Stimulated activated CD8-positive, alpha-beta memory T cell treated with anti-CD3 and anti-CD28 coated beads, Interleukin-7, amount 100 ng/mL, for 4 hours (primary cell): Measurements from ENCODE around the gene TSHB.
"Not testable (repeated sequence)": the region's sequence is repeated elsewhere in the genome, so short reads cannot be mapped to it uniquely, and the experiment has no call there.

Experiments used
- DNase-seq, 2 donors: peaks; one replicate each; pipeline ENCODE4 v3.0.0-alpha.2; 2020; ENCODE audit warnings: low read depth in 2 of 2

Gene TSHB

GRCh38 chr1:115029526-115029925 is at the start of gene TSHB:
TSS of gene TSHB (plus strand) at chr1:115029826. CDS start at chr1:115033363, 3,537 bp downstream.
- DNase-seq = no peak

GRCh38 chr1:114982251-114982650 is 47.4 kb upstream of the TSHB start:
- no peak for DNase-seq

DNA sequence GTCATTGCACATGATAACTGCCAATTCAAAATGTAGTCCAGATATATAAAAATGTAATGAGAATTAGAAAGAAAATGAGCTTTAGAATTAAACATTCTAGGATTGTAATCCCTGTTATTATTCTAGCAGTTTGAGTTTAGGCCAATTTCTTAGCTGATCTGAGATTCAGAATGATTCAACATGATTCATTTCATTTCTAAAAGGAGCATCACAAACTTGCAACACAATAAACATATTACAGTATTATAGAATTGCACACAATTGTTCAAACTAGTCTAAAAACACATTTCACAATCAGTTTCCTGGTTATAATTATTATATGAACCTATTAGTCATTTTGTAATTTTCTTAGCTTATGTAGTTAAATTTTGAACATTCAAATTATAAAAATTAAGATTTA is 43.3 kb upstream of the TSHB start:
- no peak for DNase-seq

GRCh38 chr1:114988095-114988494 is 41.5 kb upstream of the TSHB start:
- no peak for DNase-seq

- DNase-seq = no peak
Measured at GRCh38 chr1:114997510-114998289, 31.9 kb upstream of the TSHB start.

GRCh38 chr1:115006191-115006590 is 23.4 kb upstream of the TSHB start:
- DNase-seq = no peak

DNA sequence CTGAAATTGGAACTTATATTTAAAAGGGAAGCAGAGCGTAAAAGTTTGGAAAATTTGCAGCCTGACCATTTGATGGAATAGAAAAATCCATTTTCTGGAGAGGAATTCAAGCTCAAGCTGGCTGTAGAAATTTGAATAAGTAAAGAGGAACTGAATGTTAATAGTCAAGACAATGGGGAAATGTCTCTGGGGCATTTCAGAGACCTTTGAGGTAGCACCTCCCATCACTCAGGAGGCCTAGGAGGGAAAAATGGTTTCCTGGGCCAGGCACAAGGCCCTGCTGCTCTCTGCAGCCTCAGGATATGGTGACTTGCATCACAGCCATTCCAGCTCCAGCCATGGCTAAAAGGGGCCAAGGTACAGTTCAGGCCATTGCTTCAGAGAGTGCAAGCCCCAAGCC is 17.6 kb upstream of the TSHB start:
- DNase-seq = no peak

GRCh38 chr1:115012434-115012833 is 17.2 kb upstream of the TSHB start:
- no peak for DNase-seq

GRCh38 chr1:115013792-115014191 is 15.8 kb upstream of the TSHB start:
- no peak for DNase-seq

- not testable (repeated sequence) for DNase-seq
Measured at GRCh38 chr1:115019549-115019948, 10.1 kb upstream of the TSHB start.

DNA sequence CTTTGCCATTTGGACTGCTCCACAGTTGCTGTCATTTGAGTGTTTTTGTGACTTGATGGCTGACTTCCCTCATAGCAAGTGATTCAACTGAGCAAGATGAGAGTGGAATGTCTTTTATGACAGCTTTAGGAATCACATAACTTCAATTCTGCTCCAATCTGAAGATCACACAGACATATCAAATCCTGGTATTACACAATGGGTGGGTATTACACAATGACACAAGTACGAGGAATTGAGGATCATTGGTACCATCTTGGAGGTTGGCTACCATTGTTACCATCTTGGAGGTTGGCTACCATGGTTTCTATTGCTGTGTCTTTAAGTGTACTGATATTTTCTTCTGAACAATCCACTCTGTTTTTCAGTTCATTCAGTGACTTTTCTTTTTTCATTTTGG is 8.5 kb upstream of the TSHB start:
- DNase-seq = no peak

DNA sequence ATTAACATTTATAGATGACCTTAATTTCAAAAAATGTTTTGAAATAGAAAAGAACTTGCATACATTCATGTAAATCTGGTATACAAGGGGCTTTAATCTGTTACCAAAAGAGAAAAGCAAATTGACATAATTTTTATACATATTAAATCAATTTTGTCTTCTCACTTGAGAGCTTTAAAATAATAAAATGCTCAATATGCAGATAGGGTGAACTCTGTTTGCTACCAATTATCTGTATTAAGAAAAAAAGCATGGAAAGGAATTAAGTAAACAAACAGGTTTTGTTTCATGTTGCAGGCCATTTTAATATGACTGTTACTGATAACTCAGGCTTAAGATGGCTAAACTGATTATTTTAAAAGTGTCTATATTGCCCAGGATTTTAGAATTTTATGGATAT is 6.0 kb upstream of the TSHB start:
- DNase-seq = no peak

DNA sequence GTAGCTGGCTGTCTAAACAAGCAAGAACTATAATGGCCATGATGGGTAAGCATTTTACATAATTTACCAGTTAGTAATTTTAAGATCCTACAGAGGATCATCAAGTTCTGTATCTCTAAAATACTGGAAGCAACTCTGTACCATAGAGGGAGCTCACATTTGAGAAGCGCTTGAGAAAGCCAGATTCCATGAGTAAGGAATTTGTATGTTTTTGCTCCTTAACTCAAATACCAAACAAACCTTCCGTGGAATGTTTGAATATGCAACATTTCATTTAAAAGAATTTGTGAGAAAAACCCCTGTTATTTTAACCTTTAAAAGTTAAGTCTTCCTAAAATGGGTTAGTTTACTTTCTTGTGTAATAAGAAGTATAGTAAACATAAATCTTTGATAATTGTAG is 2.0 kb downstream of the TSHB start:
- no peak for DNase-seq

DNA sequence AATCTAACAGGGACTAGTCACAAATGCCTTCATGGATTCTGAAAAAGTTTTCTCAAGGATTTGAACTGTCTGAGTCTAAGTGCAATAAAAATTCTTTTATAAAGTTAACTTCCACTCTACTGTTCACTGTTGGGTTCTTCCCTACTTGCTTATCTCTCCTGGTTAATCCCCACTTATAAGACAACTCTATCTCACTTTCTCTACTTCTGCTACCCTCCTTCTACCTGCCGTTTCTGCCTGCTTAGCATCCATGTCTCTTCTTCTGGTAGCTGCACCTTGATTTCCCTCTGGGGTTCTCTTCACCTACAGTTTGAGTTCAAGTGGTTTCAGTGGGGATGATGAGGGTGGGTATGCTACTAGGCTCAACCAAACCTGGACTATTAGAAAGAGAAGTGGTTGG is 6.0 kb downstream of the TSHB start:
- no peak for DNase-seq

GRCh38 chr1:115036814-115037507 is 7.3 kb downstream of the TSHB start:
- DNase-seq = no peak

GRCh38 chr1:115040501-115040900 is 10.9 kb downstream of the TSHB start:
- DNase-seq = no peak

- DNase-seq = no peak
Measured at GRCh38 chr1:115041654-115042053, 12.0 kb downstream of the TSHB start.

GRCh38 chr1:115046751-115047150 is 17.1 kb downstream of the TSHB start:
- no peak for DNase-seq

GRCh38 chr1:115051850-115052249 is 22.2 kb downstream of the TSHB start:
- DNase-seq = no peak

- DNase-seq = peak; percentile 22 to 26
Measured at GRCh38 chr1:115052454-115053083, 22.9 kb downstream of the TSHB start.

GRCh38 chr1:115056395-115056798 is 26.8 kb downstream of the TSHB start:
- DNase-seq = no peak

DNA sequence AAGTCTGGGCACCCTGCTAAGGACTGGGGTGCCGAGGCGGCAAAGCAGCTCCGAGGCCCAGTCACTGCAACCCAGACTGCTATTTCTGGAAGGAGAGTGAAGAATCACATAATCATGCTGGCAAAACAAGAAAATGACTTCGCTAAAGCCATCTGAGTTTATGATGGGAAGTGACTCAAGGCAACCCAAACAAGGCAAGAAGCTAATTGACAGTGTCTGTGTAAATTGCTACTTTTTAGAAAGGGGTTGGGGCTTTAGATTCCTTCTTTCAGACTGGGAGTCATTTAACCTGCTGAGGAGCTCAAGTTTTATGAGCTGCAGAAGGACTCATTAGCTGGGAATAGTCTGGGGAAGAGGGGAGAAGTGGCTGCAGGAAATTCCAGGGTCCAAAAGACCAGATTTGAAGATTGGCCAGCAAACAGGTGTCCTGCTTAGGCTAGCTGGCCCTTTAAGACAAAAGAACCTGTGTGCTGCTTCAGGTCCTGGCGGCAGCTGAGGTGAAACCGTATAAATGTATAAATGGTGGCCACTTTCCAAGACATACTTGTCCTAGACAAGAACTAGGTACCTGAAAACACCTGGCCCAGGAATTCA is 28.1 kb downstream of the TSHB start:
- DNase-seq = no peak

DNA sequence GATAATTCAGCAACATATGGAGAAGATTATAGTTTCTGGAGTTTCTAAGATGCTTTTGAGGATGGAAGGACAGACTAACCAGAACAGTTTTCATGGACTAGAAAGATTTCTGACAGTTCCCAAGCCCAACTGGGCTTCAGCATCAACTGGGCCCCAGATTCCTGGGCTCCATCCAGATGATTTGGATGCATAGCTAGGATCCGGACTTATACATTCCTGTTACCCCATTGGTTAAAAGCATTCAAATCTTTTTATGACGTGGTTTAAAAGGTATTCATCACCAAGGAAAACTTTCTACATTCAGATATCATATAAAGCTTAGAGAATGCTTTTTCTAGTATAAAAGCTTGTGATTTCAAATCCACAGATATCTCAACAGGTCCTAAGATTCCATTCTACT is 29.7 kb downstream of the TSHB start:
- DNase-seq = no peak
